Pancreas (tissue), 10 donors: ENCODE data around the gene MORN5. TPM values are rescaled to one million over a fixed set of nuclear protein-coding genes. Genes with fewer than 3 reads are reported as not detected.

ENCODE experiments used
- ATAC-seq, 4 donors: fragments of 200-7000 bp; cut with Tn5 transposase; one replicate each; pipeline versions ENCODE4 v1.8.0 to v1.9.1; 2020; ENCODE audit warnings: mild to moderate bottlenecking in 4 of 4, moderate library complexity in 4 of 4
- DNase-seq, 6 donors: peaks; one replicate each; pipeline ENCODE4 v3.0.0-alpha.2; 2020
- FAIRE-seq: peaks from 2 replicates; lab custom pipeline; 2012; peaks lifted over from hg19 to GRCh38; lab: Jason Lieb, UNC
- H3K27ac ChIP-seq, 4 donors: fragments of 200-600 bp; sonication (generic); 1 replicate in 3 of 4; 2 replicates in 1 of 4; pipeline versions ENCODE4 v1.5.0 to v1.8.0; 2020
- H3K27me3 ChIP-seq, 4 donors: fragments of 200-600 bp; one replicate each; pipeline ENCODE4 v1.8.0; 2021
- H3K36me3 ChIP-seq, 3 donors: fragments of 200-600 bp; sonication (generic) in 1 of 3; one replicate each; pipeline versions ENCODE4 v1.5.0 to v1.8.0; 2020 to 2021
- H3K4me1 ChIP-seq, 3 donors: fragments of 200-600 bp; one replicate each; pipeline ENCODE4 v1.8.0; 2021
- H3K4me3 ChIP-seq, 4 donors: fragments of 200-600 bp; sonication (generic) in 2 of 4; one replicate each; pipeline versions ENCODE4 v1.5.0 to v1.8.0; 2020 to 2021
- H3K9me3 ChIP-seq, 4 donors: fragments of 200-600 bp; one replicate each; pipeline ENCODE4 v1.8.0; 2021
- CTCF ChIP-seq, 4 donors: fragments of 200-600 bp; sonication (generic) in 3 of 4; IDR thresholded peaks; one replicate each; pipeline versions ENCODE4 v1.5.0 to v1.8.0; 2021; ENCODE audit warnings: antibody characterized with exemption in 4 of 4
- WGBS, 2 donors: extraction: QIAGEN DNeasy Blood & Tissue Kit; methylation state at CpG; one replicate each; pipeline ENCODE4 v1.1.7; 2013; 5-methylcytosine and 5-hydroxymethylcytosine counted together
- intact Hi-C, 3 donors: fragments of 100-400 bp; cut with DNase I; formaldehyde crosslinking; loops; one replicate each; pipeline versions ENCODE4 v1.11.1 to v1.14.2; 2022
- polyA plus RNA-seq, 2 donors: library from polyadenylated mRNA; stranded (reverse); fragments of 200-250 nt; gene quantifications; one replicate each; pipeline ENCODE4 v1.2.3, GENCODE V29; 2013
- total RNA-seq, 6 donors: library from RNA; stranded (reverse); fragmentation: NEBNext Ultra II Directional in 4 of 6; extraction: Animal tissue kit (Norgen Biotek cat#: 25700) in 4 of 6; gene quantifications; one replicate each; pipeline versions ENCODE4 v1.2.1 to v1.2.4, GENCODE V29; 2021 to 2023
- donor health status: healthy with polysubstance abuse.
- donor health status: DM: no; HTN: no; CAD: no; lungs with moderate emphysema.
- donor health status: DM: no; HTN: no; CAD: no.
- donor health status: control.
- donor health status: control.
- donor health status: Bipolar disorder and iron deficiency.
- donor health status: DM: yes; HTN: yes; CAD: no.
- donor health status: DM: no; HTN: no; CAD: no.
- donor health status: DM: no; HTN: no; CAD: no.
- donor health status: DM: yes; HTN: yes; CAD: no.

Gene MORN5
- total and polyA plus RNA-seq, 8 donors: 0.45 to 0.79 (median 0.71) TPM; not detected in 5

- Histone ChIP-seq H3K27me3 (no peaks in the 10 kb centered on the region), H3K4me1 (no peaks in the 10 kb centered on the region), H3K27ac (no peak overlapping the region), H3K36me3 (no peaks in the 10 kb centered on the region), H3K9me3 (no peaks in the 10 kb centered on the region), H3K4me3 (no peak overlapping the region)
- ATAC-seq (no peak), DNase-seq (no peak), FAIRE-seq (no peak)
- TF ChIP-seq CTCF (IDR thresholded peaks at IDR 0.05): no peak
- intact Hi-C loops: no loop called here
- 83% methylated on average over 4 of the region's 4 CpGs for WGBS, 2 donors
Measured at GRCh38 chr9:122151267-122151828, 8.4 kb upstream of the MORN5 start.

GRCh38 chr9:122155796-122156195 lies 3.9 kb upstream of the MORN5 start:
- H3K36me3 ChIP-seq: no peaks in the 10 kb centered on the region
- H3K27ac ChIP-seq: no peak overlapping the region
- no peaks in the 10 kb centered on the region for H3K9me3 ChIP-seq
- WGBS, 2 donors: 82 to 85% methylated on average over 4 of the region's 4 CpGs
- DNase-seq: no peak
- no peak overlapping the region for H3K4me3 ChIP-seq
- no peak for FAIRE-seq
- ATAC-seq: no peak
- intact Hi-C loops: no loop called here
- TF ChIP-seq CTCF (IDR thresholded peaks at IDR 0.05): no peak
- H3K27me3 ChIP-seq: no peaks in the 10 kb centered on the region
- H3K4me1 ChIP-seq: peaks cover 3 to 16% (median 8%) of the 10 kb centered on the region in 3 donors

- no peak for FAIRE-seq
- intact Hi-C loops: no loop called here
Measured at GRCh38 chr9:122158202-122158601, 1.5 kb upstream of the MORN5 start.

GRCh38 chr9:122159925-122160246 lies 178 bp downstream of the MORN5 start:
- 7 to 10% methylated on average over 6 of the region's 6 CpGs for WGBS, 2 donors
- peak overlapping the region in 3 of 4 donors; percentile 64 to 78 (median 74) for H3K27ac ChIP-seq
- no peak for ATAC-seq

More at GRCh38 chr9:122158202-122158601, 1.5 kb upstream of the MORN5 start:
- H3K4me1 ChIP-seq: peaks cover 3 to 16% (median 8%) of the 10 kb centered on the region in 3 donors
- no peaks in the 10 kb centered on the region for H3K27me3 ChIP-seq
- H3K36me3 ChIP-seq: no peaks in the 10 kb centered on the region
- WGBS, 2 donors: 23 to 38% methylated on average over 3 of the region's 3 CpGs
- peak in 3 of 4 donors; percentile 6 to 53 (median 38) for ATAC-seq
- no peaks in the 10 kb centered on the region for H3K9me3 ChIP-seq
- TF ChIP-seq CTCF (IDR thresholded peaks at IDR 0.05): peak; percentile 7 to 39 (median 24)
- H3K4me3 ChIP-seq: peak overlapping the region in 1 of 4 donors; percentile 77
- peak in 4 of 6 donors; percentile 21 to 50 (median 44) for DNase-seq
- no peak overlapping the region for H3K27ac ChIP-seq

More at GRCh38 chr9:122159925-122160246, 178 bp downstream of the MORN5 start:
- H3K36me3 ChIP-seq: no peaks in the 10 kb centered on the region
- DNase-seq (no peak), FAIRE-seq (no peak)
- H3K27me3 ChIP-seq: no peaks in the 10 kb centered on the region
- H3K4me1 ChIP-seq: peaks cover 3 to 16% (median 8%) of the 10 kb centered on the region in 3 donors
- peak overlapping the region; percentile 72 to 94 (median 83) for H3K4me3 ChIP-seq
- intact Hi-C loops: no loop called here
- no peaks in the 10 kb centered on the region for H3K9me3 ChIP-seq
- no peak for TF ChIP-seq CTCF (IDR thresholded peaks at IDR 0.05)
